H1 (cell line): ENCODE data around the gene MMP26. TPM values are rescaled to one million over a fixed set of nuclear protein-coding genes. Genes with fewer than 3 reads are reported as not detected.

Source experiments
- CTCF ChIA-PET: fragments of 300-600 bp; sonication (Branson Sonifier 250); formaldehyde crosslinking; loops from one replicate; lab custom pipeline; 2021; ENCODE audit not compliant: partially characterized antibody; lab: Charles Lee
- POLR2A ChIA-PET: fragments of 300-600 bp; sonication (Branson Sonifier 250); formaldehyde crosslinking; loops from one replicate; lab custom pipeline; 2021; ENCODE audit warnings: inconsistent platforms; ENCODE audit not compliant: partially characterized antibody; lab: Charles Lee
- DNase-seq, 2 experiments: peaks; one replicate each; pipeline versions ENCODE4 v3.0.0 to v3.0.0-alpha.2; 2010 to 2022; ENCODE audit warnings: low spot score in 2 of 2, low read depth in 1 of 2, mixed read lengths in 1 of 2
- FAIRE-seq: peaks from 2 replicates; lab custom pipeline; 2011; peaks lifted over from hg19 to GRCh38; lab: Jason Lieb, UNC
- H2AFZ ChIP-seq: 2 replicates; pipeline ENCODE4 v1.8.1; 2012; ENCODE audit warnings: low read length, inconsistent platforms
- H2AK5ac ChIP-seq: 2 replicates; pipeline ENCODE4 v1.6.1; 2013; ENCODE audit warnings: low read depth, low read length
- H2BK120ac ChIP-seq: replicated peaks from 2 replicates; pipeline ENCODE3; 2013; ENCODE audit warnings: low read depth, low read length, inconsistent platforms
- H2BK12ac ChIP-seq: 2 replicates; pipeline ENCODE4 v1.6.1; 2013; ENCODE audit warnings: low read depth, low read length
- H2BK15ac ChIP-seq: 2 replicates; pipeline ENCODE4 v1.6.1; 2013; ENCODE audit warnings: low read length
- H2BK20ac ChIP-seq: 2 replicates; pipeline ENCODE4 v1.6.1; 2013; ENCODE audit warnings: low read length
- H2BK5ac ChIP-seq: 2 replicates; pipeline ENCODE4 v1.6.1; 2013; ENCODE audit warnings: low read depth, low read length
- H3K14ac ChIP-seq: 2 replicates; pipeline ENCODE4 v1.6.1; 2013; ENCODE audit warnings: inconsistent platforms; ENCODE audit not compliant: insufficient read length
- H3K18ac ChIP-seq: 2 replicates; pipeline ENCODE4 v1.6.1; 2013; ENCODE audit warnings: low read length; ENCODE audit errors: extremely low read depth
- H3K23ac ChIP-seq: 2 replicates; pipeline ENCODE4 v1.6.1; 2013; ENCODE audit warnings: inconsistent platforms; ENCODE audit not compliant: insufficient read length
- H3K23me2 ChIP-seq: 2 replicates; pipeline ENCODE4 v1.6.1; 2013; ENCODE audit warnings: low read depth, low read length
- H3K27ac ChIP-seq: 2 replicates; pipeline ENCODE4 v1.6.1; 2011; ENCODE audit warnings: low read depth, low read length, inconsistent platforms
- H3K27me3 ChIP-seq, 4 experiments: replicated peaks in 1 of 4; 1 replicate in 1 of 4; 2 replicates in 3 of 4; pipeline versions ENCODE4 v1.6.1 to v1.8.1; 2011 to 2013; ENCODE audit warnings: low read length in 3 of 4, mild to moderate bottlenecking in 3 of 4, inconsistent platforms in 2 of 4, mixed read lengths in 2 of 4, moderate library complexity in 1 of 4; ENCODE audit not compliant: control insufficient read depth in 3 of 4, insufficient read depth in 3 of 4; ENCODE audit errors: extremely low read depth in 1 of 4
- H3K36me3 ChIP-seq, 4 experiments: 2 replicates each; pipeline versions ENCODE4 v1.6.1 to v1.8.1; 2011 to 2013; ENCODE audit warnings: mild to moderate bottlenecking in 4 of 4, low read length in 3 of 4, moderate library complexity in 2 of 4, control low read depth in 1 of 4, inconsistent platforms in 1 of 4; ENCODE audit not compliant: insufficient read depth in 4 of 4, control insufficient read depth in 2 of 4
- H3K4ac ChIP-seq: replicated peaks from 2 replicates; pipeline ENCODE3; 2013; ENCODE audit warnings: low read length, low read depth, mixed read lengths, inconsistent platforms; ENCODE audit not compliant: insufficient read length
- H3K4me1 ChIP-seq, 4 experiments: replicated peaks in 1 of 4; 1 replicate in 1 of 4; 2 replicates in 3 of 4; pipeline versions ENCODE4 v1.6.1 to v1.8.1; 2011 to 2013; ENCODE audit warnings: low read length in 3 of 4, inconsistent platforms in 2 of 4, mixed read lengths in 1 of 4; ENCODE audit not compliant: insufficient read depth in 4 of 4, control insufficient read depth in 3 of 4
- H3K4me2 ChIP-seq, 2 experiments: 2 replicates each; pipeline versions ENCODE4 v1.6.1 to v1.8.1; 2011 to 2013; ENCODE audit warnings: low read depth in 2 of 2, low read length in 2 of 2, control low read depth in 1 of 2, inconsistent platforms in 1 of 2, mild to moderate bottlenecking in 1 of 2; ENCODE audit not compliant: insufficient read depth in 1 of 2
- H3K4me3 ChIP-seq, 4 experiments: fragments of 200-600, 300-600 bp in 1 of 4; sonication (generic), shearing (Covaris generic), sonication (Bioruptor Twin) in 1 of 4; 2 replicates each; pipeline versions ENCODE4 v1.5.1 to v1.8.1; 2011 to 2016; ENCODE audit warnings: low read length in 4 of 4, low read depth in 3 of 4, control low read depth in 2 of 4, inconsistent platforms in 2 of 4, mild to moderate bottlenecking in 2 of 4, mixed read lengths in 1 of 4, moderate library complexity in 1 of 4; ENCODE audit not compliant: insufficient read depth in 2 of 4; ENCODE audit errors: extremely low read depth in 1 of 4
- H3K56ac ChIP-seq: replicated peaks from 2 replicates; pipeline ENCODE3; 2013; ENCODE audit warnings: low read depth, mild to moderate bottlenecking, mixed read lengths, low read length, inconsistent platforms; ENCODE audit not compliant: insufficient read length
- H3K79me1 ChIP-seq: 2 replicates; pipeline ENCODE4 v1.6.1; 2013; ENCODE audit warnings: low read depth, low read length, control low read depth
- H3K79me2 ChIP-seq, 2 experiments: 2 replicates each; pipeline versions ENCODE4 v1.6.1 to v1.8.1; 2012 to 2013; ENCODE audit warnings: low read length in 2 of 2, mild to moderate bottlenecking in 2 of 2, inconsistent platforms in 1 of 2; ENCODE audit not compliant: insufficient read depth in 2 of 2, control insufficient read depth in 1 of 2
- H3K9ac ChIP-seq, 4 experiments: replicated peaks in 1 of 4; 1 replicate in 1 of 4; 2 replicates in 3 of 4; pipeline versions ENCODE4 v1.6.1 to v1.8.1; 2011 to 2013; ENCODE audit warnings: low read depth in 3 of 4, low read length in 3 of 4, control low read depth in 2 of 4, mild to moderate bottlenecking in 2 of 4, moderate library complexity in 2 of 4, inconsistent platforms in 1 of 4; ENCODE audit errors: extremely low read depth in 1 of 4
- H3K9me3 ChIP-seq, 2 experiments: 2 replicates each; pipeline versions ENCODE4 v1.6.1 to v1.8.1; 2012 to 2013; ENCODE audit warnings: mild to moderate bottlenecking in 2 of 2, moderate library complexity in 2 of 2, control low read depth in 1 of 2, inconsistent platforms in 1 of 2, low read depth in 1 of 2, low read length in 1 of 2, mixed read lengths in 1 of 2; ENCODE audit not compliant: insufficient read depth in 2 of 2
- H4K20me1 ChIP-seq, 2 experiments: replicated peaks in 1 of 2; 2 replicates each; pipeline versions ENCODE3 to v1.8.1; 2011 to 2013; ENCODE audit warnings: inconsistent platforms in 2 of 2, low read length in 2 of 2, mild to moderate bottlenecking in 1 of 2; ENCODE audit not compliant: insufficient read depth in 2 of 2, control insufficient read depth in 1 of 2
- H4K5ac ChIP-seq: 2 replicates; pipeline ENCODE4 v1.6.1; 2013; ENCODE audit warnings: low read length, low read depth, mixed read lengths, inconsistent platforms; ENCODE audit not compliant: insufficient read length
- H4K8ac ChIP-seq: 2 replicates; pipeline ENCODE4 v1.8.0; 2013; ENCODE audit warnings: mild to moderate bottlenecking, moderate library complexity, low read length, inconsistent platforms; ENCODE audit not compliant: insufficient read depth; ENCODE audit errors: extremely low read depth
- H4K91ac ChIP-seq: replicated peaks from 2 replicates; pipeline ENCODE3; 2013; ENCODE audit warnings: low read length, mixed read lengths, inconsistent platforms; ENCODE audit not compliant: insufficient read length
- ASH2L ChIP-seq: fragments of 200-600, 300-600 bp; sonication (generic); IDR thresholded peaks from one replicate; pipeline ENCODE4 v1.7.1; 2017; ENCODE audit warnings: low read length
- EP300 ChIP-seq, 2 experiments: IDR thresholded peaks; 1 replicate in 1 of 2; 2 replicates in 1 of 2; pipeline ENCODE4 v1.6.1; 2011 to 2012; ENCODE audit warnings: low read depth in 2 of 2, low read length in 2 of 2, mild to moderate bottlenecking in 2 of 2, borderline replicate concordance in 1 of 2, inconsistent platforms in 1 of 2, moderate library complexity in 1 of 2
- RBBP5 ChIP-seq: IDR thresholded peaks from 2 replicates; pipeline ENCODE4 v1.7.1; 2012; ENCODE audit warnings: low read depth, mild to moderate bottlenecking, inconsistent platforms, low read length, moderate library complexity, borderline replicate concordance
- whole genome bisulfite sequencing, 2 experiments: shearing (Covaris generic) in 1 of 2; methylation state at CpG; one replicate each; pipeline versions ENCODE4 v1.1.6 to v1.1.7; 2013 to 2015; ENCODE audit warnings: low lambda C conversion rate in 2 of 2, mixed read lengths in 2 of 2, inconsistent platforms in 1 of 2, low coverage in 1 of 2, missing lambda C conversion rate in 1 of 2; ENCODE audit not compliant: insufficient replicate concordance in 2 of 2, insufficient coverage in 1 of 2, insufficient read length in 1 of 2; ENCODE audit errors: extremely low coverage in 1 of 2, missing lambda C conversion rate in 1 of 2; 5-methylcytosine and 5-hydroxymethylcytosine counted together
- polyA plus RNA-seq, 7 experiments: library from polyadenylated mRNA; depleted of rRNA in 3 of 7; stranded (reverse) in 5 of 7; unstranded in 2 of 7; fragments of >200 nt in 5 of 7; fragments of 200-250 nt in 2 of 7; gene quantifications; 1 replicate in 5 of 7; 2 replicates in 1 of 7; 4 replicates in 1 of 7; pipeline versions ENCODE4 v1.2.1 to v1.2.3, GENCODE V29; 2011 to 2013; ENCODE audit warnings: missing spikeins in 2 of 7, mixed read lengths in 2 of 7
- total RNA-seq: library from RNA; stranded (reverse); fragmentation: NEBNext Ultra II Directional; extraction: Animal tissue kit (Norgen Biotek cat#: 25700); gene quantifications from 2 replicates; pipeline ENCODE4 v1.2.1, GENCODE V29; 2021

MMP26 gene
- total and polyA plus RNA-seq, 2 of the 8 experiments (the other 6 are each of a cell fraction or from before 2014, with no cell fraction given), result 0.06 TPM; not detected in 1

DNA sequence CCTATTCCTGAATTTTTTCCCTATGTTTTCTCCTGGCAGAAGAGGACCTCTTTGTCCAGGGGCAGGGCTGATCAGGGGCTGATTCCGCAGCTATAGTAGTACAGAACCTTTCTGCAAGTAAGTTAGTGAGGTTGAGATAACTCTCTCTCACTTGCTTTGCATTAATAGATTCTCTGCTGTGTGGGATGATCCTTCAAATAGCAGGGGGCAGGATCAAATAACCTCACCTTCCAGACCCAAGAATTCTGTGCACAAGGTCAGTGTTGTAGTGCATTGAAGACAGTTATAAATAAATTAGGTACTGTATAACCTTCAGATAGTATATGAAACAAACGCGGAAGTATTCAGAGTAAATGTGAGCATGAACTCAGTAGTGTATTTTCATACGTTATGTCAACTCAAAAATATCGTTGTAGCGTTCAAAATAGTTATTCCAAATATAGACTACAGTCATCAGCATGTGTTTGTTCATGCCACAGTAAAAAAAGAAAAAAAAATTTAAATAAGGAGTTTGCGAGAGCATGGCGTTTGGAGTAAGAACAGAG, 278 bp downstream of the MMP26 start:
- Histone ChIP-seq H2BK120ac (peak overlapping the region; percentile 62), H4K91ac (no peak overlapping the region), H4K20me1 (no peaks in the 10 kb centered on the region), H3K4me3 (peak overlapping the region in 3 of 4 experiments; percentile 10 to 46 (median 12); a peak in 4 of 8 replicates), H3K23ac (no peak overlapping the region), H3K23me2 (no peaks in the 10 kb centered on the region), H4K5ac (no peak overlapping the region), H2BK15ac (no peak overlapping the region), H3K14ac (no peak overlapping the region), H3K79me1 (no peaks in the 10 kb centered on the region), H2BK12ac (no peak overlapping the region; the same call in 1 of the 2 replicates), H2AFZ (peak overlapping the region; percentile 98), H3K4me2 (peak overlapping the region; percentile 50 to 53), H3K56ac (no peak overlapping the region), H3K36me3 (no peaks in the 10 kb centered on the region), H2AK5ac (no peak overlapping the region), H2BK20ac (peak overlapping the region; percentile 23; the same call in 1 of the 2 replicates), H3K9ac (peak overlapping the region in 1 of 4 experiments; percentile 32; a peak in 1 of 7 replicates), H3K4me1 (peaks cover 0 to 7% (median 5%) of the 10 kb centered on the region in 4 experiments; a peak in 4 of 7 replicates), H3K18ac (no peak overlapping the region), H3K4ac (no peak overlapping the region), H2BK5ac (no peak overlapping the region), H3K79me2 (no peaks in the 10 kb centered on the region), H4K8ac (no peak overlapping the region), H3K27me3 (no peaks in the 10 kb centered on the region), H3K9me3 (no peaks in the 10 kb centered on the region), H3K27ac (0 out of 2 replicates have a peak overlapping the region, but pooled peaks have one; percentile 25)
- FAIRE-seq, result no peak
- POLR2A ChIA-PET, result interaction anchor here (1.4 kb wide), 1 partner anchor 9 kb away, joined by 6 read pairs; no protein-coding TSS in a partner anchor
- TF ChIP-seq EP300 (IDR thresholded peaks at IDR 0.05; ENCODE audit: borderline replicate concordance in 1 of 2, low read depth in 2 of 2, low read length in 2 of 2), result no peak
- peak; percentile 60; the same call in 1 of the 2 replicates for TF ChIP-seq RBBP5
- TF ChIP-seq ASH2L, result peak; percentile 41
- WGBS, 2 experiments, result 80% methylated on average over 8 of the region's 8 CpGs; no CpG with 5 or more reads in 1 of the 2 experiments
- DNase-seq, result peak in 1 of 2 experiments; percentile 48
- CTCF ChIA-PET, result interaction anchor here (1.0 to 5.4 kb wide), 5 partner anchors 10 to 68 kb away, joined by 3 to 25 read pairs (median 4); partner anchors contain the start of gene OR51D1
